Mucosa of descending colon (tissue), 3 donors: ENCODE data around the gene SF3B2. TPM values are rescaled to one million over a fixed set of nuclear protein-coding genes. Genes with fewer than 3 reads are reported as not detected.

Source experiments
- ATAC-seq: fragments of 200-7000 bp; cut with Tn5 transposase; one replicate; pipeline ENCODE4 v1.9.1; 2020; ENCODE audit warnings: mild to moderate bottlenecking, moderate library complexity
- DNase-seq, 3 donors: peaks; one replicate each; pipeline ENCODE4 v3.0.0-alpha.2; 2020
- H3K36me3 ChIP-seq: fragments of 200-600 bp; one replicate; pipeline ENCODE4 v1.8.0; 2021; ENCODE audit warnings: low read depth, mild to moderate bottlenecking
- H3K4me1 ChIP-seq: fragments of 200-600 bp; one replicate; pipeline ENCODE4 v1.8.0; 2021; ENCODE audit warnings: low read depth, mild to moderate bottlenecking
- H3K4me3 ChIP-seq: fragments of 200-600 bp; one replicate; pipeline ENCODE4 v1.8.0; 2021; ENCODE audit warnings: mild to moderate bottlenecking
- H3K9me3 ChIP-seq: fragments of 200-600 bp; one replicate; pipeline ENCODE4 v1.8.0; 2021; ENCODE audit warnings: mild to moderate bottlenecking
- intact Hi-C, 2 donors: fragments of 100-400 bp; cut with DNase I in 1 of 2; cut with micrococcal nuclease in 1 of 2; formaldehyde crosslinking; loops; one replicate each; pipeline versions ENCODE4 v1.11.0 to v1.11.1; 2022; cut with DNase I, micrococcal nuclease
- total RNA-seq, 3 donors: library from RNA; stranded (reverse); fragmentation: NEBNext Ultra II Directional in 2 of 3; extraction: Animal tissue kit (Norgen Biotek cat#: 25700) in 2 of 3; gene quantifications; one replicate each; pipeline versions ENCODE4 v1.2.1 to v1.2.4, GENCODE V29; 2021 to 2023
- TF ChIP-seq, protein P1 (sequence below): fragments of 200-600 bp; IDR thresholded peaks from one replicate; pipeline ENCODE4 v1.8.0; 2022; ENCODE audit warnings: antibody characterized with exemption, mild to moderate bottlenecking
- donor health status: DM: no; HTN: no; CAD: no; lungs with moderate emphysema.
- donor health status: DM: no; HTN: no; CAD: no.
- donor health status: DM: no; HTN: yes; CAD: no.

Gene SF3B2
- total RNA-seq, 3 donors from 2014 or later, result 116 to 143 (median 135) TPM

DNA sequence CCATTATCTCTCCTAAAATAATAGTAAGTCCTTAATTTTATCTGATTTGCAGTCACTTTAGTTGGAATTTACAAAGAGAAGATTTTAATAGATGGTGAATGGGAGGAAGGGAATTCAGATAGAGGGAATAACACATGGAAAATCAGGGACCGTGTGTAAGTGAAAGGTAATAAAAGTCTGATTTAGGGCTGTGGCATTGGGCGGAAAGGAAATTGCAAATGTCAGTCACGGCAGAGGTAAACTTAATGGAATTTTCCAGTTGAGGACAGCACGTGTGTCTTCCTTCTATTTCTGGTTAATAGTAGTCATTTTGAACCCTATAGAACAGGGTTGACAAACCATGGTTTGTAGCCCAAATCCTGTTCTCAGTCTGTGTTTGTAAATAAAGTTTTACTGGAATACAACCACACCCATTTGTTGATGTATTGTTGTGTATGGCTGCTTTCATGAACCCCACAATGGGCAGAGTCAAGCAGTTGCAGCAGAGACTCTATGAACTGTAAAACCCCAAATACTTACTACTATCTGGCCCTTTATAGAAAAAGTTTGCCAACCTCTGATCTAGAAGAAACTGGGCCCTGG lies 52.0 kb downstream of the SF3B2 start:
- Histone ChIP-seq H3K36me3 (no peaks in the 10 kb centered on the region), H3K9me3 (no peaks in the 10 kb centered on the region), H3K4me1 (no peaks in the 10 kb centered on the region), H3K4me3 (no peak overlapping the region)
- intact Hi-C loops, result no loop called here
- TF ChIP-seq, protein P1, sequence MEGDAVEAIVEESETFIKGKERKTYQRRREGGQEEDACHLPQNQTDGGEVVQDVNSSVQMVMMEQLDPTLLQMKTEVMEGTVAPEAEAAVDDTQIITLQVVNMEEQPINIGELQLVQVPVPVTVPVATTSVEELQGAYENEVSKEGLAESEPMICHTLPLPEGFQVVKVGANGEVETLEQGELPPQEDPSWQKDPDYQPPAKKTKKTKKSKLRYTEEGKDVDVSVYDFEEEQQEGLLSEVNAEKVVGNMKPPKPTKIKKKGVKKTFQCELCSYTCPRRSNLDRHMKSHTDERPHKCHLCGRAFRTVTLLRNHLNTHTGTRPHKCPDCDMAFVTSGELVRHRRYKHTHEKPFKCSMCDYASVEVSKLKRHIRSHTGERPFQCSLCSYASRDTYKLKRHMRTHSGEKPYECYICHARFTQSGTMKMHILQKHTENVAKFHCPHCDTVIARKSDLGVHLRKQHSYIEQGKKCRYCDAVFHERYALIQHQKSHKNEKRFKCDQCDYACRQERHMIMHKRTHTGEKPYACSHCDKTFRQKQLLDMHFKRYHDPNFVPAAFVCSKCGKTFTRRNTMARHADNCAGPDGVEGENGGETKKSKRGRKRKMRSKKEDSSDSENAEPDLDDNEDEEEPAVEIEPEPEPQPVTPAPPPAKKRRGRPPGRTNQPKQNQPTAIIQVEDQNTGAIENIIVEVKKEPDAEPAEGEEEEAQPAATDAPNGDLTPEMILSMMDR, result no peak
- ATAC-seq (no peak), DNase-seq (no peak)

DNA sequence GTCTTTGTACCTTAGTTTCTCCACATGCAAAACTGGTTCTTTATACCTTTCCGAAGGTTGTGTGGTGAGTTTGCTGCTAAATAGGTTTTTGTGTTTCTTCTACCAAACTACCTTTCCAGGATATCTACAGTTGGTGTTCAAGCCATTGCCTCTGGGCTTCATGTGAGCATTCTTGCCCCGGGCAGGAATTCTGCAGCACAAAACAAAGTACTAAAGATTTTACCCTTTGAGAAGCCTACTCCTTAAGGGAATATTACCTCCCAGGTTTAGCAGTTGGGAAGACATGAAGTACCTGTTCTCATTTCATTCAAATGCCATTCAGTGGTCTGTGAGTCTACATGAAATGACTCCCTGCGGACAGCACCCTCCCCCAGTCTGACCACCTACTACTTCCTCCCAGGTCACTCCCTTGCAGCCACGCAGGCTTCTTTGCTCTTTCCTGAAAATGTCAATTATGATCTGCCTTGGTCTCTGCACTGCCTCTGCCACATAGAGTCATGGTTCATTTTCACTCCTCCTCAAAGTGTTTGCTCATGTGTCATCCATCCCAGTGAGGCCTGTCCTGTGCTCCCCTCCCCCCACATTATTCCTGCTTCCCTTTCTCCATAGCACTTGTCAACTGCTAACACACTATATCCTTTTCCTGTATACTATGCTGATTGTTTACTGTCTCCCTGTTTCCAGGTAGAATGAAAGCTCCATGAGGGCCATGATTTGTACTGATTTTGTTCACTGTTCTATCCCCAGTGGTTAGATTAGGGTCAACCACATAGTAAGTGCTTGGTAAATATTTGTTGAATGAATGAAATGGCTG lies 54.8 kb downstream of the SF3B2 start:
- Histone ChIP-seq H3K4me3 (no peak overlapping the region), H3K4me1 (no peaks in the 10 kb centered on the region), H3K9me3 (no peaks in the 10 kb centered on the region), H3K36me3 (no peaks in the 10 kb centered on the region)
- TF ChIP-seq, protein P1, result no peak
- intact Hi-C loops, result no loop called here
- ATAC-seq, result no peak
- DNase-seq, result no peak

DNA sequence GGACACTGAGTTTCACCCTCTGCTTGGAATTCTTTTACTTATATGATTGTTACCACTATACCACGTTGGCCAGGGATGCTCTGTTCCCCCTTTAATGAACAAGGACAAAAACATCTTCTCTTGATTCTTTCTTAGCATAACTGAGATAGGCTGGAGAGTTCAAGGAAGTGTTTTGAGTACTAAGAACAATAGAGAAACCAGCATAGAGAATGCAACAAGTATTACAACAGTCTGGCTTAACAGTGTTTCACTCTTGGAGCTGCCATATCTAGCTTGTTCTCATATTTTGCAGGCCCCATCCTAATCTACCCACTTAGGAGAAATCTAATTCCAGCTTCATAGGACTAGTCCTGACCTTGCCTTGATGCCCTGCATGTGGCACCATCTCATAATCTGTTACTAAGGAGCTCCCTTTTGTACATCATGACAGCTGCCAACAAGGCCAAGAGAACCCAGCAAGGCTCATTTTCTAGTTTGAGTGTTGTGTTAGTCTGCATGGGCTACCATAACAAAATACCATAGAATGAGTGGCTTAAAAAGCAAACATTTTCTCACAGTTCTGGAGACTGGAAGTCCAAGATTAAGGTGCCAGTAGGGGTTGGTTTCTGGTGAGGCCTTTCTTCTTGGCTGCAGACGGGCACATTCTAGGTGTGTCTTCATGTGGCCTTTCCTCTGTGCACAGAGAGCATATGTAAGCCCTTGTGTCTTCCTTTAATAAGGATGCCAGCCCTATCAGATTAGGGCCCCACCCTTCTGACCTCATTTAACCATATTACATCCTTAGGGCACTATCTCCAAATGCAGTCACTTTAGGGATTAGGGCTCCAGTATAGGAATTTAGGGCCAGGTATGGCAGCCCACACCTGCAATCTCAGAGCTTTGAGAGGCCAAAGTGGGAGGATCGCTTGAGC lies 55.7 kb downstream of the SF3B2 start:
- TF ChIP-seq, protein P1, result no peak
- no peak for DNase-seq
- ATAC-seq, result no peak
- Histone ChIP-seq H3K4me3 (no peak overlapping the region), H3K9me3 (no peaks in the 10 kb centered on the region), H3K36me3 (no peaks in the 10 kb centered on the region), H3K4me1 (peaks cover 4% of the 10 kb centered on the region)
- intact Hi-C loops, result no loop called here

DNA sequence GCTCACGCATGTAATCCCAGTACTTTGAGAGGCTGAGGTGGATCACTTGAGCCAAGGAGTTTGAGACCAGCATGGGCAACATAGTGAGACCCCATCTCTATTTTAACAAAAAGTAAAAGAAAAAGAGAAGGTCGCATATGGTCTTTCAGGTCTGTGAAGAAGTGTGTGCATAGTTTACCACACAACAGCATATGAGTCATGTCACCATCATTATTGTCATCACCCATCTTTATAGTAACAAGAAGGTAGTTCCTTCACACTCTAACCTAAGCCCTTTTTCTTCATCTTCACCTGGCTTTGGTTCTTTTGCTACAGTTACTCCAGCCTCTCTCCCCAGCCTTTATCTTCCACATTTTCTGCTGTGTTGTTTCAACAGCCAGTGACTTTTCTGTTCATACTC lies 57.1 kb downstream of the SF3B2 start:
- Histone ChIP-seq H3K4me1 (peaks cover 5% of the 10 kb centered on the region), H3K36me3 (no peaks in the 10 kb centered on the region), H3K9me3 (no peaks in the 10 kb centered on the region), H3K4me3 (no peak overlapping the region)
- DNase-seq (no peak), ATAC-seq (no peak)
- intact Hi-C loops, result no loop called here
- TF ChIP-seq, protein P1, result no peak

DNA sequence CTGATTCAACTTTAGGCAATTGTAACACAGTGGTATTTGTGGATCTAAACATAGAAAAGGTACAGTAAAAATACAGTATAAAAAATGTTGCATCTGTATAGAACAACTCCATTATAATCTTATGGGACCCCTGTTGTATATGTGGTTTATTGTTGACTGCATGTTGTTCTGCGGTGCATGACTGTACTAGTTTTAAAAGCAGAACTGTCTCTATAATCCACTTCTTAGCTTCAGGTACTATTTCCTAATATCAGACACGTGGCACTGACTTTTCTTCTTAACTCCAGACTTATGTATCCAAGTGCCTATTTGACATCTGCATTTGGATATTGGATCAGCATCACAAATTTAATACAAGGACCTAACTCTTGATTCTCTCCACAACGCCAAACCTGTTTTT lies 59.0 kb downstream of the SF3B2 start:
- intact Hi-C loops, result no loop called here
- no peak for DNase-seq
- TF ChIP-seq, protein P1, result no peak
- no peaks in the 10 kb centered on the region for H3K36me3 ChIP-seq
- H3K4me3 ChIP-seq, result no peak overlapping the region
- no peaks in the 10 kb centered on the region for H3K9me3 ChIP-seq
- H3K4me1 ChIP-seq, result peaks cover 5% of the 10 kb centered on the region
- peak; percentile 18 for ATAC-seq
